ENCODE measurements around the gene U2AF1L4. TPM values are rescaled to one million over a fixed set of nuclear protein-coding genes. Genes with fewer than 3 reads are reported as not detected.

The U2AF1L4 gene
- total and polyA plus RNA-seq, 7 donors = 12.3 to 28.7 (median 18.7) TPM

DNA sequence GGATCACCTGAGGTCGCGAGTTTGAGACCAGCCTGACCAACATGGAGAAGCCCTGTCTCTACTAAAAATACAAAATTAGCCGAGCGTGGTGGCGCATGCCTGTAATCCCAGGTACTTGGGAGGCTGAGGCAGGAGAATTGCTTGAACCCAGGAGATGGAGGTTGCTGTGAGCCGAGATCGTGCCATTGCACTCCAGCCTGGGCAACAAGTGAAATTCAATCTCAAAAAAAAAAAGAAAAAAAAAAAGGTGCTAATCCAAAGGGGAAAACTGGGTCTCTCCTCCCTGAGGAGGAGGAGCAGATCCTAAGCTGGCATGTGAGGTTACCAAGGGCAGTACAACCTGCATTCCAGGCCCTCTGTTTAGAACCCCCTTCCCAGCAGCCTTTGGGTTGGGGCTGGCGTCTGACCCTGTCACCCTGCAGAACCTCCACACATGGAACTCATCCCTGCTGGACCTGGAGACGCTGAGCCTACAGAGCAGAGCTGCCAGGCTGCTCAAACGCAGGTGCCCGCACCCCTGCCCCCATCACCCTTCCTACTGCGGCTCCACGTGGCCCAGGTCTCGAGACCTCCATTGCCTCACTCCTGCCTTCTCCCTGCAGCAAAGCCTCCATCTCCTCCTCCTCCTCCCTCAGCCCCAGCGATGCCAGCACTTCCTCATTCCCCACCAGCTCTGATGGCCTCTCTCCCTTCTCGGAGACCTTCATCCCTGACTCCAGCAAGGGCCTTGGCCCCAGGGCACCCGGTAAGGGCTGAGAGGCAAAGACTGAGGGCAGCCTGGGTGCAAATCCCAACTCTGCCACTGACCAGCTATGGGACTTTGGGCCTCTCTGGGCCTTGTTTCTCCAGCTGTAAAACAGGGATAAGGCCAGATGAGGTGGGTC is 19.5 kb upstream of the U2AF1L4 start:
- Histone ChIP-seq H3K27ac (no peak overlapping the region), H3K9me3 (no peaks in the 10 kb centered on the region), H3K4me3 (no peak overlapping the region), H3K36me3 (ENCODE audit: insufficient read depth in 1 of 2, low read depth in 1 of 2) (peaks cover 3 to 39% of the 10 kb centered on the region in 2 donors), H3K4me1 (no peaks in the 10 kb centered on the region), H3K27me3 (ENCODE audit: insufficient read depth in 3 of 3, low read length in 2 of 3) (no peaks in the 10 kb centered on the region)
- ATAC-seq = no peak
- 92 to 94% (median 94%) methylated on average over 17 of the region's 17 CpGs for WGBS, 3 donors
- no peak for DNase-seq
- TF ChIP-seq, protein P1, sequence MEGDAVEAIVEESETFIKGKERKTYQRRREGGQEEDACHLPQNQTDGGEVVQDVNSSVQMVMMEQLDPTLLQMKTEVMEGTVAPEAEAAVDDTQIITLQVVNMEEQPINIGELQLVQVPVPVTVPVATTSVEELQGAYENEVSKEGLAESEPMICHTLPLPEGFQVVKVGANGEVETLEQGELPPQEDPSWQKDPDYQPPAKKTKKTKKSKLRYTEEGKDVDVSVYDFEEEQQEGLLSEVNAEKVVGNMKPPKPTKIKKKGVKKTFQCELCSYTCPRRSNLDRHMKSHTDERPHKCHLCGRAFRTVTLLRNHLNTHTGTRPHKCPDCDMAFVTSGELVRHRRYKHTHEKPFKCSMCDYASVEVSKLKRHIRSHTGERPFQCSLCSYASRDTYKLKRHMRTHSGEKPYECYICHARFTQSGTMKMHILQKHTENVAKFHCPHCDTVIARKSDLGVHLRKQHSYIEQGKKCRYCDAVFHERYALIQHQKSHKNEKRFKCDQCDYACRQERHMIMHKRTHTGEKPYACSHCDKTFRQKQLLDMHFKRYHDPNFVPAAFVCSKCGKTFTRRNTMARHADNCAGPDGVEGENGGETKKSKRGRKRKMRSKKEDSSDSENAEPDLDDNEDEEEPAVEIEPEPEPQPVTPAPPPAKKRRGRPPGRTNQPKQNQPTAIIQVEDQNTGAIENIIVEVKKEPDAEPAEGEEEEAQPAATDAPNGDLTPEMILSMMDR (IDR thresholded peaks at IDR 0.05) = no peak
- intact Hi-C loops (cut with DNase I) = no loop called here

DNA sequence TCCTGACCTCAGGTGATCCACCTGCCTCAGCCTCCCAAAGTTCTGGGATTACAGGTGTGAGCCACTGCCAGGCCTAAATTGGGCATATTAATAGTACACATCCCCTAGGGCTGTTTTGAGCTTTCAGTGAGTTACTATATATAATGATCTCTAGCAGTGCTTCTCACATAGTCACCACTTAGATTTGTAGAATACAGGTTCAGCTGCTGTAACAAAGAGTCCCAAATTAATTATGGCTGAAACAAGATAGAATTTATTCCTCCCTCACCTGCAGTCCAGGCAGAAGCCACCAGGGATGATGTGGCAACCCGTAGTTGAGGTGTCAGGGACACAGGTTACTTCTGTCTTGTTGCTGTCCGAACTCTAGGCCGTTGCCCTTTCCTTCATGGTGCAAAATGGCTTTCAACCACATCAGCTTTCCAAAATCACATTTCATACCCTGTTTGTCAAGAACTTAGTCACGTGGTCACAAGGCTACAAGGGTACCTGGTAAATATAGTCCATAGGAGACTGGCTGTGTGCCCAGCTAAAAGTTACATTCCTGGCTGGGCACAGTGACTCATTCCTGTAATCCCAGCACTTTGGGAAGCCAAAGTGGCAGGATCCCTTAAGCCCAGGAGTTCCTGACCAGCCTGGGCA is 15.6 kb upstream of the U2AF1L4 start:
- DNase-seq = no peak
- peaks cover 3 to 36% of the 10 kb centered on the region in 2 donors for H3K36me3 ChIP-seq (ENCODE audit: insufficient read depth in 1 of 2, low read depth in 1 of 2)
- TF ChIP-seq, protein P1 (IDR thresholded peaks at IDR 0.05) = no peak

DNA sequence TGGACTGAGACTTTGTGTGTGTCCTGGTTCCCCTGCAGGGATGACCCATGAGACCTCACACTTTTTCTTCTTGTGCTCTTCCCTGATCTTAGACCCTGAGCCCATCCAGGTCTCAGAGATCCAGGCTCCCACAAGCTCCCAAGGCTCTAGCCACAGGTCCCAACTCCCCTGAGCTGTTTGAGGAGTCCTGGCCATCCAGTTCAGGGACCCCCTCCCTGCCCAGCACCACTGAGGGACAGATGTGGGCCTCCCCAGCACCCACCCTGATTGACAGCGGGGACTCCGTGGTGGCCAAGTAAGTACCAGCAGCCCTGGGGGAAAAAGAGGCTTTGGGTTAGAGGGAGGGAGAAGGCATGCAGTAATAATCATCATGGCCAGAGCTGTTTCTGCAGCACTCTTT is 14.5 kb upstream of the U2AF1L4 start:
- no peak overlapping the region for H3K27ac ChIP-seq
- WGBS, 3 donors = 92 to 96% (median 94%) methylated on average over 2 of the region's 2 CpGs
- intact Hi-C loops (cut with DNase I) = loop anchor here in 1 of 2 donors (5.0 kb wide), 1 partner anchor 173 kb away; no protein-coding TSS in a partner anchor
- H3K36me3 ChIP-seq (ENCODE audit: insufficient read depth in 1 of 2, low read depth in 1 of 2) = peaks cover 3 to 26% of the 10 kb centered on the region in 2 donors
- TF ChIP-seq, protein P1 (IDR thresholded peaks at IDR 0.05) = no peak
- peaks cover 14% of the 10 kb centered on the region for H3K4me1 ChIP-seq
- ATAC-seq = no peak
- H3K9me3 ChIP-seq = no peaks in the 10 kb centered on the region
- H3K4me3 ChIP-seq = no peak overlapping the region
- H3K27me3 ChIP-seq (ENCODE audit: insufficient read depth in 3 of 3, low read length in 2 of 3) = no peaks in the 10 kb centered on the region
- no peak for DNase-seq

More for the DNA sequence above, 15.6 kb upstream of the U2AF1L4 start:
- H3K27ac ChIP-seq = no peak overlapping the region
- no peaks in the 10 kb centered on the region for H3K9me3 ChIP-seq
- intact Hi-C loops (cut with DNase I) = no loop called here
- H3K4me3 ChIP-seq = no peak overlapping the region
- peaks cover 14% of the 10 kb centered on the region for H3K4me1 ChIP-seq
- no peak for ATAC-seq
- no peaks in the 10 kb centered on the region for H3K27me3 ChIP-seq (ENCODE audit: insufficient read depth in 3 of 3, low read length in 2 of 3)
- 94 to 96% (median 94%) methylated on average over 4 of the region's 4 CpGs for WGBS, 3 donors

DNA sequence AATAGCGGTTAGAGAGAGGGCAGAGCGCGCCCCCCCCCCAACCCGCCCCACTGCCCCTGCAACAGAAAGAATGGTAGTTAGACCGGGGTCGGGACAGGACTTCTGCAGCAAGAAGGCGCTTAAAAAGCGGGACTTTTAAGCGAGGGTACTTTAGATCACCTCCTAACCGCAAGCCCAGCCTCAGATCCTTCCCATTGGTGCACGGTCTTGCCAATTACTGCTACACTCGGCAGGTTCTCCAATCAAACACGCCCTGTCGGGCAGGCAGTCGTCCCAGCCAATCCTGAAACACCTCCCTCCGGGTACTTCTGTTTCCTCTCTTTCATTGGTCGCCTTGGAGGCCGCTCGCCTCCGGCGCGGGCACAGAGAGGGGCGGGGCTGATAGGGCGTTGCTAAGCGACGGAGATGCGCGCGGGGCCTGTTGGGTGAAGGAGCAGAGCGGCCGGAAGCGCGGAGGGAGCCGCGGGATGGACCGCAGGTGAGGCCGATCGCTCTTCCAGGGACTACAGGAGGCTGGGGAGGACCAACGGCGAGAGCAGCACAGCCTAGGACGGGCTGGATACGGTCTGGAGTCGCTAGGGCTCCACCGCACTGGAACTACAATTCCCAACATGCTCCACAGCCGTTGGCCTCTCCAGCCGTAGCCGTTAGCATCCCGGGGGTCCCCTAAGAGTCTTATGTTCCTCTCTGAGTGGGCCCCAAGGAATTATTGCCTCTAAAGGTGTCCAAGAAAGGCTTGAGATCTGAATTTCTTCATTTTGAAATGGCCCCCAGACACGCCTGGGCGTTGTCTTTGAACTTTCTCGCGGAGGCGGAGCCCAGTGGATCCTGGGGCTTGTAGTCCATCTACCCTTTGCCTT is 12.8 kb upstream of the U2AF1L4 start, which contains the start of gene PROSER3:
PROSER3 (plus strand) TSS at position 428 of the 860 bp plus-strand sequence; CDS start at position 468, 40 bp downstream.
- intact Hi-C loops (cut with DNase I) = loop anchor here in 1 of 2 donors (5.0 kb wide), 1 partner anchor 174 kb away; no protein-coding TSS in a partner anchor
- H3K4me1 ChIP-seq = peaks cover 14% of the 10 kb centered on the region
- 0 to 1% (median 0%) methylated on average over 52 to 53 of the region's 53 CpGs for WGBS, 3 donors
- peak within 1 kb of the TSS; percentile 94 for H3K27ac ChIP-seq
- DNase-seq (peak; percentile 97 to 99), ATAC-seq (peak; percentile 76 to 81 (median 79))
- H3K27me3 ChIP-seq (ENCODE audit: insufficient read depth in 3 of 3, low read length in 2 of 3) = no peaks in the 10 kb centered on the region
- no peaks in the 10 kb centered on the region for H3K9me3 ChIP-seq
- TF ChIP-seq, protein P1 (IDR thresholded peaks at IDR 0.05) = no peak
- H3K36me3 ChIP-seq (ENCODE audit: insufficient read depth in 1 of 2, low read depth in 1 of 2) = peaks cover 3 to 25% of the 10 kb centered on the region in 2 donors
- H3K4me3 ChIP-seq = peak within 1 kb of the TSS; percentile 83
